A375 (cell line): ENCODE results near the gene OR4K15. TPM values are rescaled to one million over a fixed set of nuclear protein-coding genes. Genes with fewer than 3 reads are reported as not detected.

Experiments
- total RNA-seq: library from RNA; depleted of rRNA; stranded (reverse); fragments of >200 nt; shearing (Covaris generic); gene quantifications from 2 replicates; pipeline ENCODE4 v1.2.3, GENCODE V29; 2014; rRNA removed

OR4K15 gene
- total RNA-seq: not detected in 2 replicates

GRCh38 chr14:19975291-19975690 is at the start of gene OR4K15:
OR4K15 (plus strand) TSS chr14:19975591; CDS start chr14:19975591, 0 bp downstream.

GRCh38 chr14:19930617-19931016 is 44.8 kb upstream of the OR4K15 start, which contains the start of gene OR4K1:
OR4K1 (plus strand) TSS chr14:19930917; CDS start chr14:19935667, 4,750 bp downstream.

GRCh38 chr14:20001863-20002262 is 26.5 kb downstream of the OR4K15 start, which contains the start of gene OR4Q2:
OR4Q2 (plus strand) TSS chr14:20002163.

GRCh38 chr14:20019257-20019865 is 44.0 kb downstream of the OR4K15 start, which contains the start of gene OR4K14:
OR4K14 (minus strand) TSS chr14:20019307; CDS start chr14:20015193, 4,114 bp downstream.

Other genes with a start within 250 kb of the OR4K15 start
- gene OR4Q3, start 232.0 kb upstream of the OR4K15 start, total RNA-seq: not detected in 2 replicates
- gene OR4M1, start 202.1 kb upstream of the OR4K15 start, total RNA-seq: not detected in 2 replicates
- not detected in 2 replicates for gene OR4N2, start 171.8 kb upstream of the OR4K15 start, total RNA-seq
- gene OR4K2, start 100.4 kb upstream of the OR4K15 start, total RNA-seq: not detected in 2 replicates
- not detected in 2 replicates for gene OR4K5, start 55.0 kb upstream of the OR4K15 start, total RNA-seq
- not detected in 2 replicates for gene OR4K1, start 44.7 kb upstream of the OR4K15 start, total RNA-seq
- not detected in 2 replicates for gene OR4Q2, start 26.6 kb downstream of the OR4K15 start, total RNA-seq
- gene OR4K14, start 43.7 kb downstream of the OR4K15 start, total RNA-seq: not detected in 2 replicates
- gene OR4K13, start 60.4 kb downstream of the OR4K15 start, total RNA-seq: not detected in 2 replicates
- not detected in 2 replicates for gene OR4L1, start 84.5 kb downstream of the OR4K15 start, total RNA-seq
- gene OR4K17, start 135.1 kb downstream of the OR4K15 start, total RNA-seq: not detected in 2 replicates
- not detected in 2 replicates for gene OR4N5, start 163.2 kb downstream of the OR4K15 start, total RNA-seq
- not detected in 2 replicates for gene OR11G2, start 215.3 kb downstream of the OR4K15 start, total RNA-seq
- gene OR11H6, start 248.1 kb downstream of the OR4K15 start, total RNA-seq: not detected in 2 replicates